ENCODE measurements around the gene TAF4. TPM values are rescaled to one million over a fixed set of nuclear protein-coding genes. Genes with fewer than 3 reads are reported as not detected.
"Not testable (repeated sequence)": the region's sequence is repeated elsewhere in the genome, so short reads cannot be mapped to it uniquely, and the experiment has no call there.

Gene TAF4
- total RNA-seq, 1 experiment from 2014 or later: 20.1 TPM

DNA sequence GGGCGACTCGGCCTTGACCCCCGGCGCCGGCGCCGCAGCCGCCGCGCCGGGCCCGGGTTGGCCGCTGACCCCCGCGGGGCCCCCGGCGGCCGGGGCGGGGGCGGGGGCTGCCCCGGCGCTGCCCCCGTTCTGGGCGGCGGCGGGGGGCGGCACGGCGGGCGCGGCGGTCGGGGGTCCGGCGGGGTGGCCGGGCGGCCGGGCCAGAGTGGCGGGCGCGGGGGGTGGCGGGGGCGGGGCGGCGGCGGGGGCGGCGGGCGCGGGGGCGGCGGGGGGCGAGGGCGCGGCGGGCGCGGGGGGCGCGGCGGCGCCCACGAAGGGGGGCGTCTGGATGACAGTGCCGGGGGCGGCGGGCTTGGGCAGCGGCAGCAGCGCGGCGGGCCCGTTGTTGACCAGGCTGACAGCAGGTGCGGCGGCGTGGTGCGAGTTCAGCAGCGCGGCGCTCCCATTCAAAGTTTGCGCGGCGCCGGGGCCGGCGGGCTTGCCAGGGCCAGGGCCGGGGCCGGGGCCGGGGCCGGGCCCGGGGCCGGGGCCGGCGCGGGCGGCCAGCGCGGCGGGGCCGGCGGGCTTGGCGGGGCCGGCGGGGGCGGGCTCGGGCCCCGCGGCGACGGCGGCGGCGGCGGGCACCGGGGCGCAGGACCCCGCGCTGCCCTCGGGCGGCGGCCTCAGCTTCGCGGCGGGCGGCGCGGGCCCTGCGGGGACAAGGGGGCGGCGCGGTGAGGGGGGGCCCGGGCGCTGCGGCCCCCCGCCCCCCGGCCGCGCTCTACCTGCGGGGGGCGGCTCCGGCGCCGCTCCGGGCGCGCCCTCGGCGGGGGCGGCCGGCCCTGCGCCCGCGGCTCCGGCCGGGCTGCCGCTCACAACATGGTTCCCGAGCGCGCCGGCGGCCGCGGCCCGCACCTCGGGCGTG lies 659 bp downstream of the TAF4 start:
- Histone ChIP-seq H3K4me1 (no peaks in the 10 kb centered on the region), H3K27ac (no peak overlapping the region)

DNA sequence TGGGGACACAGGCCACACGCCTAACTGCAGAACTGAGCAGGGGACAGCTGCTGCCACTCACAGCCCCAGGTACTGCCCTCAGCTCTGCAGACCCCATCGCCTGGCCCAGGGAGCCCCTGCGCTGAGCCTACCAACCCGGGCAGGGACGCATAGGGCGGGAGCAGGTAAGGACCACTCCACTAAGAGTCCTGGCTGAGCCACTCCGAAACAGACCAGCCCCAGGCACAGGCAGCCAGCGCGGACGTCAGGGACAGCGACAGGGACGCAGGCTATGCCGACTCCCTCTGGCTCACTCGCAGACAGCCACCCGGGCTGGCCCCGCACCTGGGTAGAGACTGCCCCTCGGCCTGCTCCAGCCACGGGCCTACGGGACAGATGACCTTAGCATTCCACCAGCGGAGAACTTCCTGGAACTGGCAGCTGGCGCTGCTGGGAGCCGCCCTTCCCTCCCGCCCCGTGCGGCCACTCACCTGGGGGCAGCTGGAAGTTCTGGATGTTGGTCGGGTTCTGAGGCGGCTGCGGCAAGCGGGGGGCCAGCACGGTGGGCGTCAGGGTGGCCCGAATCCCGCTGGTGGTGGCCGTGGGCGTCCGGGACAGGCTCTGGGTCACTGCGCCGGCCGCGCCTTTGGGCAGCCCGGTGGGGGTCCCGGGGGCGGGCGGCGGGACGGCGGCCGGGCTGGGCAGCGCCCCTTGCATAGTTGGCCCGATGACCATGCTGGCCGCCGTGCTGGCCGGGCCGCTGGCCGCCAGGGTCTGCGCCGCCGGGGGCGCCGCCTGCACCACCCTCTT lies 1.5 kb downstream of the TAF4 start:
- Histone ChIP-seq H3K36me3 (no peaks in the 10 kb centered on the region; the same call in 1 of the 2 replicates), H3K4me1 (no peaks in the 10 kb centered on the region), H3K27ac (no peak overlapping the region), H3K27me3 (no peaks in the 10 kb centered on the region), H3K9me3 (replicated peaks) (no peaks in the 10 kb centered on the region), H3K4me3 (no peak overlapping the region)
- DNase-seq: no peak

More for the DNA sequence above, 659 bp downstream of the TAF4 start:
- Histone ChIP-seq H3K27me3 (no peaks in the 10 kb centered on the region), H3K4me3 (peak overlapping the region; percentile 97), H3K9me3 (replicated peaks) (no peaks in the 10 kb centered on the region), H3K36me3 (no peaks in the 10 kb centered on the region; the same call in 1 of the 2 replicates)
- DNase-seq: peak; percentile 60 to 67

GRCh38 chr20:62063315-62063980 lies 2.2 kb downstream of the TAF4 start:
- no peak overlapping the region for H3K27ac ChIP-seq
- H3K36me3 ChIP-seq: no peaks in the 10 kb centered on the region; the same call in 1 of the 2 replicates
- H3K4me1 ChIP-seq: no peaks in the 10 kb centered on the region
- H3K4me3 ChIP-seq: no peak overlapping the region
- no peaks in the 10 kb centered on the region for H3K9me3 ChIP-seq (replicated peaks)
- no peak for DNase-seq
- no peaks in the 10 kb centered on the region for H3K27me3 ChIP-seq

DNA sequence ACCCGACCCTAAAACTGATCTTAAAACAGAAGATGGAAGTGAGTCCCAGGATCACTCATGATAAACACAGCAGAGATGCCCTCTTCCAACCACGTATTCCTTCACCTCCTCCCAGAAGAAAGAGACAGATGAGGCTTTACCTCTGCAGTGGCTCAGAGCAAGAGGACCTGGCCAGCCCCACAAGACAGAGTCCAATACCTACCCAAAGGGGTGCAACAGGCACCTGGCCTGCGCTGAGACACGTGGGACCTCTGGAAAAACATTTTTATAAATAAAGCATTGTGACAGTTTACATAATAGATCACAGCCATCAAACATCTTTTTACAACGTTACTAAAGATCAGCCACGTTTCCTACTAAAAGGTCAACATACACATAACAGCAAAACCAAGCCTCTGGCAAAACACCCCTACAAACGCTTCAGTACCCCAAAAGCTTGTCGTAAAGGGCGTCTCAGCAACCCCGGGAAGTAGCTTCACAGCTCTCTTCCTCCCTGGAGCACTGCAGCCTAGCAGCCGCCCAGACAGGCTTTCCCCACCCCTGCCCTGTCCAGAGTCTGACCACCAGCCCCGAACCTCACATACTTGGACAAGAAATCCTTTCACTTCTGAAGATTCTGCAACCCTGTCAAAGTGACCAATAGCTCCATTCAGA lies 2.9 kb downstream of the TAF4 start:
- no peak overlapping the region for H3K27ac ChIP-seq
- H3K4me3 ChIP-seq: no peak overlapping the region
- DNase-seq: no peak
- no peaks in the 10 kb centered on the region for H3K4me1 ChIP-seq
- H3K36me3 ChIP-seq: no peaks in the 10 kb centered on the region; the same call in 1 of the 2 replicates
- H3K27me3 ChIP-seq: no peaks in the 10 kb centered on the region
- no peaks in the 10 kb centered on the region for H3K9me3 ChIP-seq (replicated peaks)

DNA sequence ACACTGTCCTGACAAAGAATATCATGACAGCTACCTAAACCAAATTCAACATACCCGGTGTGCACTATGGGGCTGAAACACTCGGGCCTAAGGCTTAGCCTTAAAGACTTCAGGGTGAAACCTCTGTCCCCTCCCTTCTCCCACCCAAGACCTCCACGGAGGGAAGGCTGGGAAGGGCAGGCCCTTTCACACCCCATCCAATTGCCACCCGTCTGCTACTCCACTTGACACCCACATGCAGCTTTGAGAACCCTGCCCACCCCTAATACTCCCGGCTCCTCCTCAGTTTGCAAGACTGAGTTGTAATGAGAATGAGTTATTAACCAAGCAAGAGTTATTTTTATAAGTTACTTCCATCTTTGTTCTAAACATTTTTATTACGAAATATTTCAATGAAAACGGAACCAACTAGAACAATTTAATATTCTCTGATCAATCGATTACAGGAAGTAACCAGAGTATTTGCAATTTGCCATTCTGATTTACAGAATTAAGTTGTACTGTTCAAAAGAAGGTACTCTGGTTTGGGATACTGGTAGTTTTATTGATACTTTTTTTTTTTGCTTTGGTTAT lies 3.7 kb downstream of the TAF4 start:
- H3K4me1 ChIP-seq: no peaks in the 10 kb centered on the region
- DNase-seq: no peak
- no peaks in the 10 kb centered on the region; the same call in 1 of the 2 replicates for H3K36me3 ChIP-seq
- H3K4me3 ChIP-seq: no peak overlapping the region
- H3K27me3 ChIP-seq: no peaks in the 10 kb centered on the region
- H3K27ac ChIP-seq: no peak overlapping the region
- H3K9me3 ChIP-seq (replicated peaks): no peaks in the 10 kb centered on the region

- Histone ChIP-seq H3K4me3 (no peak overlapping the region), H3K27ac (no peak overlapping the region), H3K27me3 (no peaks in the 10 kb centered on the region), H3K9me3 (replicated peaks) (no peaks in the 10 kb centered on the region), H3K4me1 (no peaks in the 10 kb centered on the region), H3K36me3 (no peaks in the 10 kb centered on the region; the same call in 1 of the 2 replicates)
- no peak for DNase-seq
These were observed 4.8 kb downstream of the TAF4 start for GRCh38 chr20:62060631-62061541.

GRCh38 chr20:62059920-62060630 lies 5.6 kb downstream of the TAF4 start:
- DNase-seq: no peak
- Histone ChIP-seq H3K36me3 (no peaks in the 10 kb centered on the region; the same call in 1 of the 2 replicates), H3K27me3 (no peaks in the 10 kb centered on the region), H3K27ac (no peak overlapping the region), H3K9me3 (replicated peaks) (no peaks in the 10 kb centered on the region), H3K4me1 (no peaks in the 10 kb centered on the region), H3K4me3 (no peak overlapping the region)

DNA sequence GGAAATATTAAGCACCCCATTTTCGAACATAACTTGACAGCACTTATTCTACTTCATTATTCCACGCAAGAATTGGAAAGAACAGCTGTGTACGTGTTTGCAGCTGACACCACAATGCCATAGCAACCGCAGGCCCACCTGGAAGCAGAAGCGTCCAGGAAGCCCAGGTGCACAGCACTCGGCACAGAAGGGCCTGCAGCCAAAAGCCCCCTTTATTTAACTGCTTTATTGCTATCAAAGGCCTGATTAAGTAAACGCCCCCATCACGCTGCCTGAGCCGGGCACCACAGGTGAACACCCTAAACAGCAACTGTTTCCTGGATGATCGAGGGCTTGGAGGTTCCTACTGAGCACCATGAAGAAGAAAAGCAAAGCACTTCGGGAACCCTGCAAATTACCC lies 6.3 kb downstream of the TAF4 start:
- Histone ChIP-seq H3K4me3 (no peak overlapping the region), H3K36me3 (no peaks in the 10 kb centered on the region; the same call in 1 of the 2 replicates), H3K9me3 (replicated peaks) (no peaks in the 10 kb centered on the region), H3K27ac (no peak overlapping the region), H3K27me3 (no peaks in the 10 kb centered on the region), H3K4me1 (no peaks in the 10 kb centered on the region)
- DNase-seq: no peak

- Histone ChIP-seq H3K9me3 (replicated peaks) (no peaks in the 10 kb centered on the region), H3K27ac (no peak overlapping the region), H3K36me3 (no peaks in the 10 kb centered on the region; the same call in 1 of the 2 replicates), H3K4me1 (no peaks in the 10 kb centered on the region), H3K27me3 (no peaks in the 10 kb centered on the region), H3K4me3 (no peak overlapping the region)
- no peak for DNase-seq
These were observed 6.7 kb downstream of the TAF4 start for GRCh38 chr20:62058941-62059340.

DNA sequence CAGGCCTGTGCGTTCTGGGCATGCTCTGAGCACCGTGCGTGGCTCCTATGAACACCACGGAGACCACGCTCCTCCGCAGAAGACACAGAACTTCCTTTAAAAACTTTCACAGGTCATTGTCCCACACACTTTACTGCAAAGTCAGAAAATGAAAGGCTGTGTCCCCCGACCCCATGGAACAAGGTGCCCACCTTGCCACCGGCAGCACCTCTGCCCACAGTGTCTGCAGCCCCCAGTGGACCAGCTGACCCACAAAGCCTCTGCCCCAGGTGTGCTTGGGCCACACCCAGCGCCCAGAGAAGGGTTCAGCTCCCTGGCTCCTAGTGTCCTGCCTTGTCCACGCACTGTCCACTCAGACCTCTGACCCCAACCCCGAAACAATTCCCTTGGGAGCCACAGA lies 8.7 kb downstream of the TAF4 start:
- no peak for DNase-seq
- Histone ChIP-seq H3K27me3 (no peaks in the 10 kb centered on the region), H3K36me3 (no peaks in the 10 kb centered on the region), H3K4me1 (no peaks in the 10 kb centered on the region), H3K4me3 (no peak overlapping the region), H3K27ac (no peak overlapping the region), H3K9me3 (replicated peaks) (no peaks in the 10 kb centered on the region)

DNA sequence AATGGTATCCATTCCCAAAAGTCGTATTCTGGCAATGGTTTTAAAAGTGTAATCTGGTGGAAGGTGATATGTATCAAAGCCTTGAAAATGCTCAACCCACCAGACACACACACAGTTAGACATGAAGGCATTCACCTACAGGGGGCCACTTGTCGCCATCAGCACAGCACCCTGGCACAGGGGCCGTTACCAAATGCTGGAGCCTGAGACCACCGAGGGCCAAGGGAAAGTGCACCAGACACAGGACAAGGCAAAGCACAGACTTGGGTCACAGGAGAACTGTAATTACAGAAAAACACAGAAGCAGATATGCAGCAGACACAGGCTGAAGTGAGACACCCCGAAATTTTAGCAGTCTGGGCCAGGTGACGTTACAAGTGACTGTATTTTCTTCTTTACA lies 9.3 kb downstream of the TAF4 start:
- Histone ChIP-seq H3K27me3 (no peaks in the 10 kb centered on the region), H3K4me1 (no peaks in the 10 kb centered on the region), H3K36me3 (no peaks in the 10 kb centered on the region), H3K27ac (no peak overlapping the region), H3K4me3 (no peak overlapping the region), H3K9me3 (replicated peaks) (no peaks in the 10 kb centered on the region)
- no peak for DNase-seq

DNA sequence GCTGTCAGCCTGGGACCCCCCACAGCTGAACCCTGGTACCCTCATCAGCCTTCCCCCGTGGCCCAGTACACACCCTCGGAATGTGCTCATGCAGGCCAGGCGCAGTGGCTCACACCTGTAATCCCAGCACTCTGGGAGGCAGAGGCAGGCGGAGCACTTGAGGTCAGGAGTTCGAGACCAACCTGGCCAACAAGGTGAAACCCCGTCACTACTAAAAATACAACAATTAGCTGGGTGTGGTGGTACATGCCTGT lies 9.9 kb downstream of the TAF4 start:
- not testable (repeated sequence) for DNase-seq; H3K27ac ChIP-seq; H3K4me1 ChIP-seq; H3K9me3 ChIP-seq (replicated peaks); H3K36me3 ChIP-seq; H3K4me3 ChIP-seq; H3K27me3 ChIP-seq

Data from SJCRH30 (cell line).